WTC11 (cell line): Measurements from ENCODE around the gene FHOD3. TPM values are rescaled to one million over a fixed set of nuclear protein-coding genes. Genes with fewer than 3 reads are reported as not detected.

Experiments
- ATAC-seq: fragments of 200-7000 bp; cut with Tn5 transposase; 2 replicates; pipeline ENCODE4 v1.10.0; 2021; ENCODE audit warnings: mild to moderate bottlenecking, moderate library complexity
- CTCF ChIA-PET: fragments of 300-600 bp; sonication (Branson Sonifier 250); formaldehyde crosslinking; loops from one replicate; lab custom pipeline; 2021; ENCODE audit warnings: antibody characterized with exemption; lab: Charles Lee
- POLR2A ChIA-PET: fragments of 350-600 bp; sonication (Branson Sonifier 250); formaldehyde crosslinking; loops from one replicate; lab custom pipeline; 2021; ENCODE audit warnings: antibody characterized with exemption; lab: Charles Lee
- DNase-seq: peaks from one replicate; pipeline ENCODE4 v3.0.0; 2021; ENCODE audit warnings: low spot score
- H3K27ac Mint-ChIP-seq: 2 replicates; pipeline ENCODE4 v1.8.0; 2021; ENCODE audit warnings: mixed read lengths
- H3K27me3 Mint-ChIP-seq: 2 replicates; pipeline ENCODE4 v1.8.0; 2021; ENCODE audit warnings: low read depth, mild to moderate bottlenecking, moderate library complexity, mixed read lengths
- H3K36me3 Mint-ChIP-seq: 2 replicates; pipeline ENCODE4 v1.8.0; 2021; ENCODE audit warnings: mixed read lengths
- H3K4me1 Mint-ChIP-seq: 2 replicates; pipeline ENCODE4 v1.8.0; 2022; ENCODE audit warnings: mixed read lengths
- H3K4me3 Mint-ChIP-seq: 2 replicates; pipeline ENCODE4 v1.8.0; 2021; ENCODE audit warnings: mild to moderate bottlenecking, moderate library complexity, mixed read lengths
- H3K9me3 Mint-ChIP-seq: 2 replicates; pipeline ENCODE4 v1.8.0; 2021; ENCODE audit warnings: mixed read lengths
- ATF1 ChIP-seq: sonication (generic); formaldehyde crosslinking; IDR thresholded peaks from 2 replicates; pipeline ENCODE4 v1.8.1; 2023; ENCODE audit warnings: mild to moderate bottlenecking, moderate library complexity, missing genetic modification reagents
- CBFB ChIP-seq: sonication (generic); formaldehyde crosslinking; IDR thresholded peaks from 2 replicates; pipeline ENCODE4 v1.8.1; 2022; ENCODE audit warnings: mild to moderate bottlenecking, low read depth, missing genetic modification reagents
- E2F5 ChIP-seq: sonication (generic); formaldehyde crosslinking; IDR thresholded peaks from 2 replicates; pipeline ENCODE4 v1.8.1; 2022; ENCODE audit warnings: mild to moderate bottlenecking, moderate library complexity, missing genetic modification reagents
- FOXK1 ChIP-seq: sonication (generic); formaldehyde crosslinking; IDR thresholded peaks from 2 replicates; pipeline ENCODE4 v1.8.0; 2022; ENCODE audit warnings: mild to moderate bottlenecking, moderate library complexity, missing genetic modification reagents
- MYBL2 ChIP-seq: sonication (generic); formaldehyde crosslinking; IDR thresholded peaks from 2 replicates; pipeline ENCODE4 v1.8.1; 2023; ENCODE audit warnings: mild to moderate bottlenecking, moderate library complexity, missing genetic modification reagents
- NFATC4 ChIP-seq: fragments of 250-450 bp; sonication (Bioruptor Pico); IDR thresholded peaks from 2 replicates; pipeline ENCODE4 v1.9.0; 2021; ENCODE audit warnings: mild to moderate bottlenecking
- NR3C1 ChIP-seq: sonication (generic); formaldehyde crosslinking; conservative IDR thresholded peaks from 2 replicates; pipeline ENCODE4 v1.8.1; 2023; ENCODE audit warnings: low read depth, mild to moderate bottlenecking, missing genetic modification reagents
- OVOL2 ChIP-seq: fragments of 250-450 bp; sonication (Bioruptor Pico); IDR thresholded peaks from 2 replicates; pipeline ENCODE4 v1.9.0; 2021; ENCODE audit warnings: mild to moderate bottlenecking, borderline replicate concordance
- PREB ChIP-seq: sonication (generic); formaldehyde crosslinking; IDR thresholded peaks from 2 replicates; pipeline ENCODE4 v1.8.1; 2022; ENCODE audit warnings: mild to moderate bottlenecking, missing genetic modification reagents, moderate library complexity, borderline replicate concordance
- TCF7 ChIP-seq: sonication (generic); formaldehyde crosslinking; IDR thresholded peaks from 2 replicates; pipeline ENCODE4 v1.8.0; 2022; ENCODE audit warnings: mild to moderate bottlenecking, low read depth, missing genetic modification reagents, moderate library complexity
- TEAD1 ChIP-seq: sonication (generic); formaldehyde crosslinking; IDR thresholded peaks from 2 replicates; pipeline ENCODE4 v1.8.0; 2022; ENCODE audit warnings: mild to moderate bottlenecking, missing genetic modification reagents
- ZBTB21 ChIP-seq: sonication (generic); formaldehyde crosslinking; IDR thresholded peaks from 2 replicates; pipeline ENCODE4 v1.8.1; 2023; ENCODE audit warnings: mild to moderate bottlenecking, missing genetic modification reagents, borderline replicate concordance
- ZBTB43 ChIP-seq: sonication (generic); formaldehyde crosslinking; IDR thresholded peaks from 2 replicates; pipeline ENCODE4 v1.8.1; 2023; ENCODE audit warnings: mild to moderate bottlenecking, missing genetic modification reagents
- ZNF138 ChIP-seq: sonication (generic); formaldehyde crosslinking; conservative IDR thresholded peaks from 2 replicates; pipeline ENCODE4 v1.8.1; 2022; ENCODE audit warnings: mild to moderate bottlenecking, moderate library complexity, missing genetic modification reagents
- ZNF219 ChIP-seq: sonication (generic); formaldehyde crosslinking; IDR thresholded peaks from 2 replicates; pipeline ENCODE4 v1.8.0; 2023; ENCODE audit warnings: missing genetic modification reagents, mild to moderate bottlenecking, borderline replicate concordance
- ZNF263 ChIP-seq: sonication (generic); formaldehyde crosslinking; IDR thresholded peaks from 2 replicates; pipeline ENCODE4 v1.8.1; 2022; ENCODE audit warnings: low read depth, mild to moderate bottlenecking, moderate library complexity, missing genetic modification reagents
- ZNF671 ChIP-seq: fragments of 250-450 bp; sonication (Bioruptor Pico); IDR thresholded peaks from 2 replicates; pipeline ENCODE4 v1.8.0; 2021; ENCODE audit warnings: mild to moderate bottlenecking
- total RNA-seq: library from RNA; stranded (reverse); gene quantifications from 3 replicates; pipeline ENCODE4 v1.2.3, GENCODE V29; 2021
- TF ChIP-seq, protein P1 (sequence below): sonication (generic); formaldehyde crosslinking; IDR thresholded peaks from 2 replicates; pipeline ENCODE4 v1.8.0; 2022; ENCODE audit warnings: mild to moderate bottlenecking, missing genetic modification reagents
- TF ChIP-seq, protein P2 (sequence below): sonication (generic); formaldehyde crosslinking; IDR thresholded peaks from 2 replicates; pipeline ENCODE4 v1.8.1; 2023; ENCODE audit warnings: mild to moderate bottlenecking, missing genetic modification reagents, moderate library complexity
- TF ChIP-seq, protein P3 (sequence below): sonication (generic); formaldehyde crosslinking; IDR thresholded peaks from 2 replicates; pipeline ENCODE4 v1.8.1; 2023; ENCODE audit warnings: mild to moderate bottlenecking, moderate library complexity, missing genetic modification reagents

FHOD3 gene
- total RNA-seq, 1 experiment from 2014 or later: 3.8 TPM

DNA sequence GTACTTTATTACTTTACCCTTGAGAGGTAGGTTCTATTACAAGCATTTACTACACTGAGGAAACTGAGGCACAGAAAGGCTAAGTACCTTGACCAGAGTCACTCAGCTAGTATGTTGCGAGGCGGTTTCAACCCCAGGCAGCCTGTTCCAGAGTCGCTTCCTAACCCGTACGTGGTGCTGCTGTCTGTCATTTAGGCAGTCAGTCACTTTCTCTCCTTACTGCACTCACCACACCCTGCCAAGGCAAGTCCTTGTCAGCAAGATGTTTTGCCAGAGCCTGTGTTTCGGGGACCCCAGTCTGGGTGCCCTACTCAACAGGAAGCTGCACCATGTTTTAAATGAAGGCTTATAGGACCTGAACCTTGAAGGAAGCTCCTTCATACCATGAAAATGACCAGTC lies 356.4 kb downstream of the FHOD3 start:
- H3K27me3 Mint-ChIP-seq: peaks cover 3% of the 10 kb centered on the region; the same call in 1 of the 2 replicates
- H3K9me3 Mint-ChIP-seq: no peaks in the 10 kb centered on the region
- H3K4me1 Mint-ChIP-seq: no peaks in the 10 kb centered on the region
- ATAC-seq: no peak
- CTCF ChIA-PET: interaction anchor here (1.1 kb wide), 1 partner anchor 34 kb away, joined by 3 read pairs; no protein-coding TSS in a partner anchor
- H3K4me3 Mint-ChIP-seq: no peak overlapping the region
- H3K36me3 Mint-ChIP-seq: no peaks in the 10 kb centered on the region
- no peak for DNase-seq
- POLR2A ChIA-PET: no interaction called here
- no peak for TF ChIP-seq MYBL2 (CRISPR knock-in tag)
- no peak for TF ChIP-seq PREB (CRISPR knock-in tag)
- no peak for TF ChIP-seq NFATC4 (CRISPR knock-in tag)
- TF ChIP-seq, protein P1, sequence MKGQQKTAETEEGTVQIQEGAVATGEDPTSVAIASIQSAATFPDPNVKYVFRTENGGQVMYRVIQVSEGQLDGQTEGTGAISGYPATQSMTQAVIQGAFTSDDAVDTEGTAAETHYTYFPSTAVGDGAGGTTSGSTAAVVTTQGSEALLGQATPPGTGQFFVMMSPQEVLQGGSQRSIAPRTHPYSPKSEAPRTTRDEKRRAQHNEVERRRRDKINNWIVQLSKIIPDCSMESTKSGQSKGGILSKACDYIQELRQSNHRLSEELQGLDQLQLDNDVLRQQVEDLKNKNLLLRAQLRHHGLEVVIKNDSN (CRISPR knock-in tag): no peak
- TF ChIP-seq, all 79 proteins: peak for 0
- H3K27ac Mint-ChIP-seq: no peak overlapping the region

- Mint-ChIP-seq H3K4me3 (no peak overlapping the region), H3K4me1 (no peaks in the 10 kb centered on the region)
- TF ChIP-seq ZBTB21: no peak
- TF ChIP-seq ZNF219 (CRISPR knock-in tag): no peak
- no peak for TF ChIP-seq OVOL2
- TF ChIP-seq CBFB: no peak
- TF ChIP-seq, protein P2, sequence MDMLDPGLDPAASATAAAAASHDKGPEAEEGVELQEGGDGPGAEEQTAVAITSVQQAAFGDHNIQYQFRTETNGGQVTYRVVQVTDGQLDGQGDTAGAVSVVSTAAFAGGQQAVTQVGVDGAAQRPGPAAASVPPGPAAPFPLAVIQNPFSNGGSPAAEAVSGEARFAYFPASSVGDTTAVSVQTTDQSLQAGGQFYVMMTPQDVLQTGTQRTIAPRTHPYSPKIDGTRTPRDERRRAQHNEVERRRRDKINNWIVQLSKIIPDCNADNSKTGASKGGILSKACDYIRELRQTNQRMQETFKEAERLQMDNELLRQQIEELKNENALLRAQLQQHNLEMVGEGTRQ (CRISPR knock-in tag): no peak
- TF ChIP-seq E2F5 (CRISPR knock-in tag): no peak
- no peak for TF ChIP-seq TCF7 (CRISPR knock-in tag)
- no peak for TF ChIP-seq NFATC4 (CRISPR knock-in tag)
- no peak for TF ChIP-seq ATF1 (CRISPR knock-in tag)
- no peak for TF ChIP-seq FOXK1 (CRISPR knock-in tag)
- no peak for TF ChIP-seq ZBTB43 (CRISPR knock-in tag)
- TF ChIP-seq NR3C1 (CRISPR knock-in tag): no peak
- TF ChIP-seq ZNF671: no peak
- TF ChIP-seq, protein P3, sequence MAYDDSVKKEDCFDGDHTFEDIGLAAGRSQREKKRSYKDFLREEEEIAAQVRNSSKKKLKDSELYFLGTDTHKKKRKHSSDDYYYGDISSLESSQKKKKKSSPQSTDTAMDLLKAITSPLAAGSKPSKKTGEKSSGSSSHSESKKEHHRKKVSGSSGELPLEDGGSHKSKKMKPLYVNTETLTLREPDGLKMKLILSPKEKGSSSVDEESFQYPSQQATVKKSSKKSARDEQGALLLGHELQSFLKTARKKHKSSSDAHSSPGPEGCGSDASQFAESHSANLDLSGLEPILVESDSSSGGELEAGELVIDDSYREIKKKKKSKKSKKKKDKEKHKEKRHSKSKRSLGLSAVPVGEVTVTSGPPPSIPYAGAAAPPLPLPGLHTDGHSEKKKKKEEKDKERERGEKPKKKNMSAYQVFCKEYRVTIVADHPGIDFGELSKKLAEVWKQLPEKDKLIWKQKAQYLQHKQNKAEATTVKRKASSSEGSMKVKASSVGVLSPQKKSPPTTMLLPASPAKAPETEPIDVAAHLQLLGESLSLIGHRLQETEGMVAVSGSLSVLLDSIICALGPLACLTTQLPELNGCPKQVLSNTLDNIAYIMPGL: no peak
- TF ChIP-seq TEAD1: no peak
- TF ChIP-seq ZNF263 (CRISPR knock-in tag): no peak
- no peak for TF ChIP-seq ZNF138
- TF ChIP-seq, all 79 proteins: peak for 0
- Mint-ChIP-seq H3K36me3 (no peaks in the 10 kb centered on the region), H3K9me3 (no peaks in the 10 kb centered on the region), H3K27me3 (peaks cover 3% of the 10 kb centered on the region; the same call in 1 of the 2 replicates), H3K27ac (no peak overlapping the region)
- ATAC-seq (no peak), DNase-seq (no peak)
- ChIA-PET CTCF (interaction anchor here (0.6 to 1.5 kb wide), 2 partner anchors 33 to 356 kb away, joined by 3 to 5 read pairs; no protein-coding TSS in a partner anchor), POLR2A (interaction anchor here (0.7 kb wide), 1 partner anchor 57 kb away, joined by 4 read pairs; no protein-coding TSS in a partner anchor)
Observed at GRCh38 chr18:36655074-36655473, 357.6 kb downstream of the FHOD3 start.
